GM19328 (cell line): ENCODE results near the gene OR10A3.

Experiments
- ATAC-seq: cut with Tn5 transposase; IDR thresholded peaks from one replicate; pipeline ENCODE4 v1.9.1; 2021; ENCODE audit warnings: mild to moderate bottlenecking, moderate library complexity; ENCODE audit not compliant: unreplicated experiment

OR10A3 gene

GRCh38 chr11:7941146-7941545 is 362 bp downstream of the OR10A3 start:
- no peak for ATAC-seq

GRCh38 chr11:7936615-7937014 is 4.9 kb downstream of the OR10A3 start:
- no peak for ATAC-seq

DNA sequence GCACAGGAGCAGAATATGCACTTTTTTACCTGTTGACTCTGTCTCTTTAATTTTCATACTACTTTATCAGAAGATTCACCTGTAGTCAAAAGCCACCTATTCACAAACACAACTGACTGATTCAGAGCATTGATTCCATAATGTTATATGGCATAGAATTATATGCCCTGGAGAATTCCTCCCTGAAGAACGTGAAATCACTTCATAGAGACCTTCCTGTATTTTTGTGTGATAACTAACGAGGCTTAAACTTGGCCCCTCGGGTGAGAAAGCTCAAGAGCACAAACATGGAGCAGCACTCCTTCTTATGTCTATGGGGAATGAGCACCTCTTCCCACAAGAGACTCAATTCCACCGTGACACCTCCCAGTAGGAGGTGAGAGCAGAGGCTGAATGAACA is 10.3 kb downstream of the OR10A3 start, which contains the start of gene OR10A6:
TSS of gene OR10A6 (minus strand) at position 101 of the 400 bp plus-strand sequence. CDS start 2,606 bp downstream, outside the sequence.
- no peak for ATAC-seq

DNA sequence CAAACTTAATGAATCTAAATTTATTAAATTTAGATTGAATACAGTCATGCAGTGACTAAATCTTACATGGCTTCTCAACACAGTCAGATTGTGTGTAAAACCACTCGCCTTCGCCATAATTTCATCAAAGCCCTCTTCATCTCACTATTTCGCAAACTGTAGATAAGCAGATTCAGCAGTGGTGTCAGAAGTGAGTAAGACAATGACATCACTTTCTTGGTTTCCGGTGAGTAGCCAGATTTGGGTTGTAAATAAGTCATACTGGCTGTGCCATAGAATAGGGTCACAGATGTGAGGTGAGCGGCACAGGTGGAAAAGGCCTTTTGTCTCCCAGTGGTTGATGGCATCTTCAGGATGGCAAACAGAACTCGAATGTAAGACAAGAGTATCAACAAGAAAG is 13.9 kb downstream of the OR10A3 start:
- ATAC-seq: no peak

DNA sequence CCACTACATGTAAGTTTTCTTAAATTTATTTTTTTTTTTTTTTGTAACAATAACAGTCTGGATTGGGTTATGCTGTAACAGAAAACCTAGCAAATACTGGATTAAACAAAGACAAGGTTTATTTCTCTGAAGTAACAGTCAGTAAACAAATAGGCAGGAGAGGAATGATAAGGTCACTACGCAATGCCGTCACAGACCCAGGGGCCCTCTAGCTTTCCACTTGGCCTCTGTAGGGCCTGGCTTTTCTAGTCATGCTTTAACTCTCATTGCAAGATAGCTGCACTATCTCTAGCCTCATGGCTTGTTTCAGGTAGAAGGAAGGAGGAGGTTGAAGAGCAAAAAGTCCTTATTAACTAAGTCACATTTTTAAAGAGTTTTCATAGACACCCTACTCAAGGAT is 17.0 kb downstream of the OR10A3 start:
- no peak for ATAC-seq

DNA sequence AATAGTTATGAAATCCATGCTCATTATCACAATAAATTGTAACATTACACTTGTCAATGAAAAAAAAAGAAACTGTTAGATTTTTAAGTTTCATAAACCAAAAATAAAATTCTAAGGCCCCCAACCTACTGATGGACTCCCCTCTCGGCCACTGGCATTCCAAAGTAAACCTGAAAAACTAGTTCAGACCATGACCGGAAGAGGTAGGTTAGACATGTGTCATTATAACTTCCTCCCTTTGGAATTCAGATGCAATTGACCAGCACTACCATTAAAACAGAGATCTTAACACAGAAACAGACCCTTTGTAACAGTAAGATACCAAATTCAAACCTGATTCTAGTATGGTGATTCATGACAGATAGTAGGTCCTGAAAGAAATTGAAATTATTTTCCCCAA is 23.4 kb downstream of the OR10A3 start:
- ATAC-seq: no peak

- ATAC-seq: no peak
These were observed 30.5 kb downstream of the OR10A3 start for GRCh38 chr11:7911011-7911410.

GRCh38 chr11:7910286-7910788 is 31.2 kb downstream of the OR10A3 start:
- no peak for ATAC-seq

GRCh38 chr11:7909585-7910285 is 31.8 kb downstream of the OR10A3 start:
- ATAC-seq: no peak

DNA sequence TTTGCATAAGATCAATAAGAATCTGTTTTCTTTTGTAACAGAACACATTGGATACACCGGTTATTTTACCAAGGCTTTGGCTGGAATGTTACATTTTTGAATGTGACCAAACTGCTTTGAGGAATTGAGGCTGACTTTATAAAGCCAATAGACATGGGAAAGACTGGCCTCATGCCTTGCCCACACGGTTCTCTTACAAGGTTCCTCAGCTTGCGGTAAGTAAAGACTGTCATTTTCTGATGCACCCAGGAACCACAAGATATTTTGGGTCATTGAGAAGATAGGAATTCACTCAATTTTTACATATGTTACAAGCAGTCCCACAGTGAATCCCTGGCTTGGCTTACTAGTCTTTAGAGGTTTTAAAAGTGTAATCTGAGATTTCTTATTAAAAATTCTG is 34.4 kb downstream of the OR10A3 start:
- ATAC-seq: no peak

DNA sequence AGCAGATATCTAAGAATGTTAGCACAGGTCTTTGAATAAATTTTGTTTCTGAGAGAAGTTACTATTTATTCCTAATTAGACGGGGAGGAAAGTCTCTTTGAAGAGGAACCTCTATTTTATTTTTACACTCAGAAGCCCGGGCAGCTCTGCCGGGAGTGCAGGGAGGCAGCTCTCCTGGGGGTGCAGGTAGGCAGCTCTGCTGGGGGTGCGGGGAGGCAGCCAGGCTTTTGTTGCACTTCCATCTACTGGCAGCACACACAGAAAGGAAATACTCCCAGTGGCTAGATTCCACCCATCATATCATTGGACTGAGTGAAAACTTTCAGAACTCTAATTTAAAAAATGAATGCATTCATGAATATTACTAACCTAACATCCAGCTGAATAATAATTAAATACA is 35.0 kb downstream of the OR10A3 start:
- no peak for ATAC-seq

DNA sequence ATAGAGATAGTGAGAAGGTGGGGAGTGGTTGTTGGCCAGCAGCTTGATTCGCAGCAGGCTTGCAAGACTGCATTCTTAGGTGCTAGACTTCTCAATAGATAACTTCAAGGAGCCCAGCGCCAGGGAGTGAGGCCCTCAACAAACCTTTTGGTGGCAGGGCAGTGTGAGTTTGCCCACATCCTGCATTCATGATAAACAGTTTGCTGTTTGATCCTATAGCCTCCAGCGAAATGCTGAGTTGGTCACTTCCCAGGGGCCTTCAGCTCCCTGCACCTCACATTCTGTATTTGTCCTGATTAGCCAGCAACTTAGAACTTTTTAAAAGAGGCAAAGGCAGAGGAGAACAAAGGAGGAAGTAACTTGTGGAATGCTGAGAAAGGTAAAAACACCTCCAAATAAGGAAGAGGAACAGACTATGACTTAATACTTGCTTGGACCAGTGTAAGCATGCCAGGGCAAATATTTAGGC is 35.5 kb downstream of the OR10A3 start:
- ATAC-seq: no peak

DNA sequence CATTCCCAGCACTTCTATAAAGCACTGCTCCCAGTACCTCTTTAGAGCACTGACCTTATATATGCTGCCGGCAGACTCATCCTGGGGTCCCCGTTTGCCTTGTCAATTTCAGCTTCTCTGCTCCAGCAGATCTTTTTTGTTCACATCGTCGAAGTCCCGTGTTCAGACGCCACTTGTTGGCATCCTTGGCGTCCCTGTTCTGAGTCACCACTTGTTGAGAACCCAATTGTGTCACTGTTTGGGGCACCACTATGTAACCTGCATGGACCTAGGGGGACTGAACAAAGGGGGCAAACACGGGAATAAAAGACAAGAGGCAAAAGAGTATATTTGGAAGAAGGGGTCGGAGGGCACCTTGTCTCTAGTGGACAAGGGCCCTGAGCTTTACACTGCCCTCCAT is 36.0 kb downstream of the OR10A3 start:
- no peak for ATAC-seq

- no peak for ATAC-seq
These were observed 36.6 kb downstream of the OR10A3 start for GRCh38 chr11:7904917-7905316.

DNA sequence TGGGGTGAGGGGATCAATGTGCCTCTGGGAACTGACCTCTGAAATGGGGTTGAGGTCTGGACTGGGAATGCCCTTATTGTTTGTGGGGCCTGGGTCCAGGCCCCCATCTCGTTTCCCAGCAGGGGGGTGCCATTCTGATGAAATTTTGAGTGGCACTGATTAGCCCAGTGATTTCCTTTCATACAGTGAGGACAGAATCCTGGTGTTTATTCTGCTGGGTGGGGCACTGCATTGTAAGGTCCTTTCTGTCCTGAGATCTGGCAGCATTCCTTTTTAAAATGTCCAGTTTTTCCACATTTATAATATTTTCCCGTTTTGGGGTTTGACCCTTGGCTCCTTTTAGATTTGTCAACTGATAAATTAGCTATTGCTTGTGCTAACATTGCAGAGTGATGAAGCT is 37.6 kb downstream of the OR10A3 start:
- ATAC-seq: no peak

GRCh38 chr11:7901319-7901854 is 40.1 kb downstream of the OR10A3 start:
- ATAC-seq: no peak

DNA sequence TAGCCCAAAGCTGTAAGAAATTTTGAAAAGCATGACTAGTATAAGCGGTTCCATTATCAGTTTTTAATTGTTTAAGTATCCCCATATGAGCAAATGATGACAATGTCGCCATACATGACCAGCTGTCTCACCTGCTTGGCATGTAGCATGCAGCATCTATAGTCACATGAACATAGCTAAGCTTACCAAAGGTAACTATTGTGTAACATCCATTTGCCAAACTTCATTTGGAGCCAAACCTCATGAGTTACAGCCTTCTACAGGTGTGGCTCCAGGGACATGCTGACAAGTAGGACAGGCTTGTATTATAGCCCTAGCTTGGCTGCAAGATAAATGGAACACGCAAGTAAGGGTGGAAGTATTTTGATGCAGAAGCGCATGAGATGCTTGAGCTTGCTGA is 40.8 kb downstream of the OR10A3 start:
- ATAC-seq: no peak

- ATAC-seq: no peak
These were observed 42.1 kb downstream of the OR10A3 start for GRCh38 chr11:7899418-7899817.

DNA sequence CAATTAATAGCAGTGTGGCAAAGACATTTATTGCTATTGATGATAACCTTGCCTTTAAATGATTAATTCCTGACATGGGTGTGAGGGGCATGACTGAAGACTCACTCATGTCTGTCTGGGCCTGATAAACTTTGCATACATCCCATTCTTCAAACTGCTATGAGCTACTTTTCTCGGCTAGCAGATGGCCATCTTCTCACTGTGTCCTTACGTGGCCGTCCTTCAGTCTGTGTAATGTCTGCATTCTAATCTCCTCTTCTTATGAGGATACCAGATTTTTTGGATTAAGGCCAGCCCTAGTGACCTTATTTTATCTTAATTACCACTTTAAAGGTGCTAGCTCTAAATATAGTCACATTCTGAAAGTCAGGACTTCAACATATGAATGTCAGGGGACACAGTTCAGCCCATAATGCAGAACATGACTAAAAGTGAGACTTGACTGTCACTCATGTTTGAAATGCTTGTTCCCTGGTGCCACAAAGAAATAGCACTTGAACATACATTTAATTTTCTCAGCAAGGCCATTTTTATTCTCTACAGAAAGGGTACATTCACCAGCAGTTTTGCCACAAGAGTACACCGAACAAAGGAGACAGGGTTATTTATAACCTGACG is 42.7 kb downstream of the OR10A3 start:
- ATAC-seq: no peak

DNA sequence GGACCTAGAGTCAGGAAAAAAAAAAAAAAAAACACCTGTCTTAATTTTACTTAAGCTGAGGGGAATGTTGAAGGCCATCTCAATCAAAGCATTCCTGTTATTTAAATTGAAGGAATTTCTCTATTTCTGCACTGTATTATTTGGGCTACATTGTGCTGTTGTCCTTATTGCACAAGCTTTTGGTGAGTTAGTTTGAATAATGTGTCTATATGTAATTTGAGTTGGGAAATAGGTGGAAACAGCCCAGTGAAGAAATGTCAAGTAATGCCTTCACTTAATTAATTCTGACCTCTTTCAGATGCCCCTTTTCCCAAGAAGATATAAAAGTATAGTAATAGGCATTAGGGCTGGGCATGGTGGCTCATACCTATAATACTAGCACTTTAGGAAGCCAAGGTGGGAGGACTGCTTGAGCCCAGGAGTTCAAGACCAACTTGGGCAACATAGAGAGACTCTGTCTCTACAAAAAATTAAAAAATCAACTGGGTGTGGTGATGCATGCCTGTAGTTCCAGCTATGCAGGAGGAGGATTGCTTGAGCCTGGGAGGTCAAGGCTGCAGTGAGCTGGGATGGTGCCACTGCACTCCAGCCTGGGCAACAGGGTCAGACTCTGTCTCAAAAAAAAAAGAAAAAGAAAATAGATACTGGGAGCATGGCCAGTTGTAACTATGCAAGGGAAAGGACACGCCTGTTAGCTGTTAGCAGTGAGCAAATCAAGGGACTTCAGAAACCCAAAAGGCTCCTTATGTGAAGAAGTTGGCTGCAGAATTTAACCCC is 45.3 kb downstream of the OR10A3 start:
- no peak for ATAC-seq

GRCh38 chr11:7894251-7894650 is 47.3 kb downstream of the OR10A3 start:
- ATAC-seq: no peak
